ENCODE results near the gene DOCK10. TPM values are rescaled to one million over a fixed set of nuclear protein-coding genes. Genes with fewer than 3 reads are reported as not detected.
A peak's percentile ranks its signal among the peaks of the same experiment; 100 is the strongest.

DOCK10 gene
- total RNA-seq, 2 experiments from 2014 or later, result 40.8 to 68.2 TPM

DNA sequence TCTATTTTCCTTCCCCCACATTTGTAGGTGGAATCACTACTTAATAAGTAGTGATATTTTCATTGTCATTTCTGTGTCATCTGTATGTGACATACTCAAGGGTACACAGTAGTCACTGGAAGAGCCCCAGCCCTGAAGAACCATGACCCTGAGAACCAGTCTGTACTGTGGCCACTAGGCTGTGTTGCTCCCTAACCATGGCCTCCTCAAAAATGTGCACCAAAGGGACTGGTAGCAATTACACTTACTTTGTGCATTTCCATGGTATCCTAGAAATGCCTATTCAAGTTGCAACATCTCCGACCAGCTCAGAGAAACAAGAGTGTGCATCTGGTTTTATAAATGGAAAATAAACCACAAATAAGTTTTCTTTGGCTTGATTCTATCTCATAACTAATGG, 155.1 kb downstream of the DOCK10 start:
- Histone ChIP-seq H3K9me3 (ENCODE audit: low read length) (no peaks in the 10 kb centered on the region), H3K4me2 (ENCODE audit: low read length) (no peak overlapping the region), H3K9me2 (ENCODE audit: insufficient read depth, low read length) (no peaks in the 10 kb centered on the region), H3K27ac (ENCODE audit: low read depth, low read length, poor library complexity, severe bottlenecking) (no peak overlapping the region), H3K79me2 (ENCODE audit: insufficient read depth, low read depth, low read length) (no peaks in the 10 kb centered on the region), H2AFZ (ENCODE audit: low read length) (no peak overlapping the region), H4K20me1 (ENCODE audit: insufficient read depth, low read length) (no peaks in the 10 kb centered on the region), H3K36me3 (ENCODE audit: insufficient read depth, low read length) (peaks cover 75% of the 10 kb centered on the region), H3K4me1 (ENCODE audit: insufficient read depth, low read length, poor library complexity, severe bottlenecking) (no peaks in the 10 kb centered on the region), H3K4me3 (ENCODE audit: low read depth, low read length, poor library complexity, severe bottlenecking) (no peak overlapping the region)
- ChIA-PET POLR2A (interaction anchor here (1.0 kb wide), 1 partner anchor 30 kb away, joined by 3 read pairs; no protein-coding TSS in a partner anchor), CTCF (ENCODE audit: unreplicated experiment) (no interaction called here)
- TF ChIP-seq EZH2phosphoT487 (IDR thresholded peaks at IDR 0.05; ENCODE audit: borderline replicate concordance, low read depth, low read length), result no peak
- peak; percentile 21; the same call in 1 of the 2 replicates for TF ChIP-seq CTCF (conservative IDR thresholded peaks at IDR 0.05; ENCODE audit: low read length)
- DNase-seq (ENCODE audit: low spot score), result no peak
- intact Hi-C loops (cut with micrococcal nuclease; ENCODE audit: unreplicated experiment), result no loop called here
- no TSS peak for BruUV-seq (replicated peaks)

DNA sequence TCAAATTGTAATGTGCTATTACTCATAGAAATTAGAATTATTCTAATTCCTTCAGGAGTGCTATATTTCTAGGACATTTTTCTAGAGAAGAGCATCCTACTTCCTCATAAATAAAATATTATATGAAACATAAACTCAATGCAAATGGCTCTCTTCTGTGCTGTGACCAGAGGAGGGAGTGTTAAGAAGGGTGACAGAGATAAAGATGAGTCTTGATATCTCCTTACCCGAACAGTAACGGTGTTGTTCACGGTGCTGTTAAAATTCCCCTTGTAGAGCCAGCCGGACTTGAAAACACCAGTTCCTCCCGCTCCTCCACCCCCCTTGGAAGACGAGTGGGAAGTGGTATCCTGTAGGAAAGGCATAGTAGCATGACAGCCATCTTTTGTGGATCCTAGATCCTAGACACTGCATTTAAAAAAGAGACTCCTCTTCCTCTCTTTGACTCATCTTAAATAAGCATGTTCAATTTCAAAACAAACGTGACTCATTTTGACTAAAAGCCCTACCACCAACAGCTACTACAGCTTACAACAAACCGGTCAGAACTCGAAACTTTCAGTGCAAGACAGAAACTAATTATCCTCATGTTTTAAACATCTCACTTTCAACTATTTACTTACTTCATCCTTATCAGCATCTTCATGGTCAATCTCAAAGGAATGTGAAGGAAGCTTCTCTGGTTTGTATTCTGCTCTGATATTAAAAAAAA, 156.3 kb downstream of the DOCK10 start:
- intact Hi-C loops (cut with micrococcal nuclease; ENCODE audit: unreplicated experiment), result no loop called here
- no peak overlapping the region for H3K27ac ChIP-seq (ENCODE audit: low read depth, low read length, poor library complexity, severe bottlenecking)

More for the DNA sequence above, 156.3 kb downstream of the DOCK10 start:
- ChIA-PET CTCF (ENCODE audit: unreplicated experiment) (no interaction called here), POLR2A (interaction anchor here (0.5 to 0.7 kb wide), 2 partner anchors 89 to 771 kb away, joined by 3 read pairs; no protein-coding TSS in a partner anchor)
- Histone ChIP-seq H2AFZ (ENCODE audit: low read length) (no peak overlapping the region), H3K9me3 (ENCODE audit: low read length) (no peaks in the 10 kb centered on the region), H3K79me2 (ENCODE audit: insufficient read depth, low read depth, low read length) (no peaks in the 10 kb centered on the region), H3K4me2 (ENCODE audit: low read length) (no peak overlapping the region), H3K9me2 (ENCODE audit: insufficient read depth, low read length) (no peaks in the 10 kb centered on the region), H4K20me1 (ENCODE audit: insufficient read depth, low read length) (no peaks in the 10 kb centered on the region), H3K36me3 (ENCODE audit: insufficient read depth, low read length) (peaks cover 81% of the 10 kb centered on the region), H3K4me3 (ENCODE audit: low read depth, low read length, poor library complexity, severe bottlenecking) (no peak overlapping the region), H3K4me1 (ENCODE audit: insufficient read depth, low read length, poor library complexity, severe bottlenecking) (no peaks in the 10 kb centered on the region)
- TF ChIP-seq EZH2phosphoT487 (IDR thresholded peaks at IDR 0.05; ENCODE audit: borderline replicate concordance, low read depth, low read length) (no peak), CTCF (conservative IDR thresholded peaks at IDR 0.05; ENCODE audit: low read length) (no peak)
- BruUV-seq (replicated peaks), result no TSS peak
- DNase-seq (ENCODE audit: low spot score), result no peak
